K562 (cell line): ENCODE measurements around the gene SHROOM3. TPM values are rescaled to one million over a fixed set of nuclear protein-coding genes. Genes with fewer than 3 reads are reported as not detected.

ENCODE experiments used
- ATAC-seq: fragments of 200-7000 bp; cut with Tn5 transposase; 3 replicates; pipeline ENCODE4 v1.9.1; 2020; ENCODE audit warnings: moderate library complexity
- BruUV-seq: library from RNA; stranded (reverse); fragments of 400-500 nt; replicated peaks from 2 replicates; lab custom pipeline; 2021; lab: Mats Ljungman, UMichigan
- CTCF ChIA-PET: fragments of 300-600 bp; formaldehyde crosslinking; extraction: SDS; loops from one replicate; lab custom pipeline; 2021; ENCODE audit warnings: low intra/inter-chr PET ratio; lab: Yijun Ruan, JAX
- POLR2A ChIA-PET: fragments of 300-600, 350-650 bp; sonication (Branson Sonifier 250); formaldehyde crosslinking; extraction: SDS; loops from one replicate; lab custom pipeline; 2021; ENCODE audit warnings: antibody characterized with exemption, inconsistent platforms; lab: Yijun Ruan, JAX
- DNase-seq, 4 experiments: peaks; one replicate each; pipeline versions ENCODE4 v3.0.0 to v3.0.0-alpha.2; 2011 to 2018; ENCODE audit warnings: low spot score in 3 of 4, mixed read lengths in 3 of 4; ENCODE audit errors: extremely low read depth in 1 of 4
- FAIRE-seq: peaks from 2 replicates; lab custom pipeline; 2011; peaks lifted over from hg19 to GRCh38; lab: Jason Lieb, UNC
- H2AFZ ChIP-seq: 2 replicates; pipeline ENCODE4 v1.6.0; 2011; ENCODE audit warnings: low read depth, low read length, control low read depth, inconsistent platforms
- H3K27ac ChIP-seq: fragments of 200-600 bp; 3 replicates; pipeline ENCODE4 v1.8.0; 2011; ENCODE audit warnings: low read depth, mild to moderate bottlenecking, control low read depth, inconsistent platforms, low read length, moderate library complexity, mixed read lengths; ENCODE audit errors: extremely low read depth
- H3K27me3 ChIP-seq, 2 experiments: fragments of 300-600 bp in 1 of 2; 2 replicates in 1 of 2; 3 replicates in 1 of 2; pipeline versions ENCODE4 v1.6.0 to v1.8.0; 2011; ENCODE audit warnings: inconsistent platforms in 2 of 2, low read length in 2 of 2, mild to moderate bottlenecking in 1 of 2, mixed read lengths in 1 of 2, moderate library complexity in 1 of 2; ENCODE audit not compliant: control insufficient read depth in 2 of 2, insufficient read depth in 2 of 2
- H3K36me3 ChIP-seq: fragments of 300-600 bp; 3 replicates; pipeline ENCODE4 v1.8.0; 2011; ENCODE audit warnings: mild to moderate bottlenecking, low read length, inconsistent platforms; ENCODE audit not compliant: control insufficient read depth, insufficient read depth
- H3K4me1 ChIP-seq, 2 experiments: fragments of 200-600 bp in 1 of 2; replicated peaks in 1 of 2; 2 replicates in 1 of 2; 3 replicates in 1 of 2; pipeline versions ENCODE4 v1.5.1 to v1.8.0; 2011; ENCODE audit warnings: inconsistent platforms in 2 of 2, low read length in 2 of 2, mild to moderate bottlenecking in 1 of 2, mixed read lengths in 1 of 2, moderate library complexity in 1 of 2; ENCODE audit not compliant: control insufficient read depth in 2 of 2, insufficient read depth in 2 of 2
- H3K4me2 ChIP-seq: 2 replicates; pipeline ENCODE4 v1.6.1; 2011; ENCODE audit warnings: low read length, control low read depth, inconsistent platforms, mixed read lengths; ENCODE audit not compliant: insufficient read depth
- H3K4me3 ChIP-seq: fragments of 200-600 bp; sonication (generic), shearing (Covaris generic); 2 replicates; pipeline ENCODE4 v1.5.1; 2016; ENCODE audit warnings: control low read depth, inconsistent platforms
- H3K79me2 ChIP-seq: fragments of 200-600 bp; 3 replicates; pipeline ENCODE4 v1.8.0; 2011; ENCODE audit warnings: low read length, inconsistent platforms; ENCODE audit not compliant: control insufficient read depth, insufficient read depth
- H3K9ac ChIP-seq, 2 experiments: 2 replicates each; pipeline versions ENCODE4 v1.6.0 to v1.6.1; 2011; ENCODE audit warnings: low read depth in 2 of 2, low read length in 2 of 2, control low read depth in 1 of 2, inconsistent platforms in 1 of 2, mild to moderate bottlenecking in 1 of 2, mixed read lengths in 1 of 2; ENCODE audit not compliant: insufficient read depth in 1 of 2
- H3K9me1 ChIP-seq: one replicate; pipeline ENCODE4 v1.6.0; 2011; ENCODE audit warnings: inconsistent platforms, mild to moderate bottlenecking, low read length, moderate library complexity; ENCODE audit not compliant: control insufficient read depth, insufficient read depth
- H3K9me3 ChIP-seq: replicated peaks from 2 replicates; pipeline ENCODE4 v1.5.1; 2011; ENCODE audit warnings: low read depth, low read length, inconsistent platforms; ENCODE audit not compliant: control insufficient read depth, insufficient read depth
- H4K20me1 ChIP-seq: replicated peaks from 2 replicates; pipeline ENCODE4 v1.6.1; 2011; ENCODE audit warnings: low read length, inconsistent platforms, mixed read lengths; ENCODE audit not compliant: control insufficient read depth, insufficient read depth
- ADNP ChIP-seq: fragments of 200-800 bp; sonication (Bioruptor generic); IDR thresholded peaks from 2 replicates; pipeline ENCODE4 v1.6.1; 2016; ENCODE audit warnings: missing genetic modification characterization, missing compliant biosample characterization
- ARID1B ChIP-seq: fragments of 450-650 bp; IDR thresholded peaks from 2 replicates; pipeline ENCODE4 v1.6.1; 2016; ENCODE audit warnings: antibody characterized with exemption, mild to moderate bottlenecking, inconsistent platforms
- FOXK2 ChIP-seq, 2 experiments: fragments of 450-650 bp; IDR thresholded peaks in 1 of 2; conservative IDR thresholded peaks in 1 of 2; 2 replicates each; pipeline ENCODE4 v1.6.1; 2016; ENCODE audit warnings: low read depth in 2 of 2, mild to moderate bottlenecking in 1 of 2
- HDAC1 ChIP-seq, 2 experiments: fragments of 450-650 bp; IDR thresholded peaks; 2 replicates each; pipeline ENCODE4 v1.6.1; 2016 to 2017; ENCODE audit warnings: inconsistent platforms in 1 of 2, mild to moderate bottlenecking in 1 of 2, moderate library complexity in 1 of 2
- HDAC8 ChIP-seq: fragments of 450-650 bp; IDR thresholded peaks from 2 replicates; pipeline ENCODE4 v1.6.1; 2016; ENCODE audit warnings: mild to moderate bottlenecking, missing genetic modification characterization, moderate library complexity, missing compliant biosample characterization
- KDM1A ChIP-seq, 2 experiments: fragments of 450-650 bp; IDR thresholded peaks; 2 replicates each; pipeline ENCODE4 v1.6.1; 2016; ENCODE audit warnings: mild to moderate bottlenecking in 2 of 2
- NCOA6 ChIP-seq: fragments of 450-650 bp; IDR thresholded peaks from 2 replicates; pipeline ENCODE4 v1.6.1; 2017; ENCODE audit warnings: mild to moderate bottlenecking
- PHF20 ChIP-seq: fragments of 450-650 bp; IDR thresholded peaks from 2 replicates; pipeline ENCODE4 v1.6.1; 2018; ENCODE audit not compliant: partially characterized antibody
- POLR2G ChIP-seq: fragments of 200-400 bp; formaldehyde crosslinking; IDR thresholded peaks from 2 replicates; pipeline ENCODE4 v1.6.1; 2017; ENCODE audit warnings: low read depth, mild to moderate bottlenecking, antibody characterized with exemption, low read length, moderate library complexity
- SLC30A9 ChIP-seq: fragments of 250-450 bp; sonication (Bioruptor Pico); IDR thresholded peaks from 2 replicates; pipeline ENCODE4 v1.8.0; 2022; ENCODE audit warnings: mild to moderate bottlenecking, moderate library complexity
- XRCC3 ChIP-seq: fragments of 450-650 bp; IDR thresholded peaks from 2 replicates; pipeline ENCODE4 v1.6.1; 2017; ENCODE audit warnings: mild to moderate bottlenecking, moderate library complexity
- ZBTB7A ChIP-seq: IDR thresholded peaks from 2 replicates; pipeline ENCODE4 v1.6.1; 2011; ENCODE audit warnings: low read depth, mild to moderate bottlenecking, low read length, moderate library complexity, borderline replicate concordance; ENCODE audit not compliant: control insufficient read depth
- ZNF175 ChIP-seq: fragments of 200-800 bp; sonication (Bioruptor generic); IDR thresholded peaks from 2 replicates; pipeline ENCODE4 v1.6.1; 2016; ENCODE audit warnings: low read depth, mild to moderate bottlenecking, missing genetic modification characterization, missing compliant biosample characterization
- ZNF212 ChIP-seq: fragments of 450-650 bp; formaldehyde crosslinking; IDR thresholded peaks from 2 replicates; pipeline ENCODE4 v1.4.0; 2020; ENCODE audit warnings: mild to moderate bottlenecking
- ZSCAN29 ChIP-seq: fragments of 450-650 bp; IDR thresholded peaks from 2 replicates; pipeline ENCODE4 v1.6.1; 2017
- WGBS: fragments of 100-300 bp; shearing (Covaris generic); methylation state at CpG from one replicate; pipeline ENCODE4 v1.1.6; 2016; ENCODE audit warnings: low coverage, mixed read lengths; ENCODE audit not compliant: insufficient coverage; ENCODE audit errors: missing lambda C conversion rate; 5-methylcytosine and 5-hydroxymethylcytosine counted together
- in situ Hi-C: fragments of 300-500 bp; cut with MboI; formaldehyde crosslinking; loops from 4 replicates; pipeline ENCODE4 v1.15.0; 2018; ENCODE audit warnings: inconsistent platforms, mixed read lengths
- intact Hi-C: fragments of 100-400 bp; cut with micrococcal nuclease; formaldehyde crosslinking; loops from 2 replicates; pipeline ENCODE4 v1.14.2; 2022
- polyA plus RNA-seq, 8 experiments: library from polyadenylated mRNA; depleted of rRNA in 4 of 8; stranded (reverse) in 5 of 8; unstranded in 3 of 8; fragments of >200 nt; fragmentation: Nextera tagmentation in 2 of 8; fragmentation: Illumina TruSeq in 1 of 8; extraction: Ambion mirVana in 2 of 8; extraction: Trizol in 1 of 8; gene quantifications; 2 replicates each; pipeline versions ENCODE4 v1.2.1 to v1.2.3, GENCODE V29; 2011 to 2014; ENCODE audit warnings: inconsistent platforms in 1 of 8, missing spikeins in 1 of 8
- total RNA-seq, 7 experiments: library from RNA; depleted of rRNA in 6 of 7; stranded (reverse); fragments of >200 nt in 6 of 7; fragmentation: Illumina TruSeq in 2 of 7; extraction: Trizol in 2 of 7; gene quantifications; 2 replicates each; pipeline versions ENCODE4 v1.2.1 to v1.2.3, GENCODE V29; 2011 to 2021; ENCODE audit warnings: low replicate concordance in 1 of 7

Gene SHROOM3
- total and polyA plus RNA-seq, 9 of the 15 experiments (the other 6 are each of a cell fraction or from before 2014, with no cell fraction given): 0.01 to 0.07 TPM; not detected in 7

GRCh38 chr4:76659103-76659490 lies 224.1 kb downstream of the SHROOM3 start:
- CTCF ChIA-PET: interaction anchor here (0.5 kb wide), 1 partner anchor 387 kb away, joined by 4 read pairs; no protein-coding TSS in a partner anchor
- no peak overlapping the region for H3K4me2 ChIP-seq
- in situ Hi-C loops: no loop called here

GRCh38 chr4:76663824-76664223 lies 228.8 kb downstream of the SHROOM3 start:
- 0% methylated on average over 1 of the region's 1 CpG for WGBS
- H3K36me3 ChIP-seq: no peaks in the 10 kb centered on the region
- H3K27me3 ChIP-seq: peaks cover 3 to 12% of the 10 kb centered on the region in 2 experiments; a peak in 3 of 5 replicates
- H3K9me3 ChIP-seq: no peaks in the 10 kb centered on the region
- H3K4me1 ChIP-seq: no peaks in the 10 kb centered on the region
- H2AFZ ChIP-seq: no peak overlapping the region
- H3K4me3 ChIP-seq: no peak overlapping the region
- no peak overlapping the region for H3K27ac ChIP-seq
- intact Hi-C loops: no loop called here
- DNase-seq (no peak), FAIRE-seq (no peak), ATAC-seq (no peak)
- in situ Hi-C loops: no loop called here
- H3K79me2 ChIP-seq: no peaks in the 10 kb centered on the region
- ChIA-PET CTCF (no interaction called here), POLR2A (no interaction called here)
- no peak overlapping the region for H3K9ac ChIP-seq
- no peaks in the 10 kb centered on the region for H4K20me1 ChIP-seq
- no peak for TF ChIP-seq KDM1A (IDR thresholded peaks at IDR 0.05)
- no peak for TF ChIP-seq ZNF212
- no peak for TF ChIP-seq ADNP
- no peaks in the 10 kb centered on the region for H3K9me1 ChIP-seq
- H3K4me2 ChIP-seq: no peak overlapping the region
- no TSS peak for BruUV-seq

More at GRCh38 chr4:76659103-76659490, 224.1 kb downstream of the SHROOM3 start:
- no peak for ATAC-seq
- Histone ChIP-seq H4K20me1 (no peaks in the 10 kb centered on the region), H2AFZ (no peak overlapping the region), H3K9me3 (no peaks in the 10 kb centered on the region), H3K4me1 (no peaks in the 10 kb centered on the region), H3K4me3 (no peak overlapping the region), H3K9me1 (no peaks in the 10 kb centered on the region), H3K36me3 (no peaks in the 10 kb centered on the region), H3K27me3 (peaks cover 3% of the 10 kb centered on the region in 2 experiments; a peak in 2 of 5 replicates), H3K79me2 (no peaks in the 10 kb centered on the region), H3K9ac (no peak overlapping the region), H3K27ac (no peak overlapping the region)
- POLR2A ChIA-PET: no interaction called here
- no peak for DNase-seq
- intact Hi-C loops: no loop called here
- no peak for TF ChIP-seq ARID1B
- TF ChIP-seq ZBTB7A: no peak
- TF ChIP-seq ZNF175 (CRISPR knock-in tag): no peak
- no peak for TF ChIP-seq SLC30A9 (CRISPR knock-in tag)
- TF ChIP-seq PHF20: no peak
- no peak for TF ChIP-seq ZSCAN29
- TF ChIP-seq XRCC3: no peak
- TF ChIP-seq HDAC8: no peak
- TF ChIP-seq FOXK2 (conservative IDR thresholded peaks at IDR 0.05 in 1 of 2, IDR thresholded peaks at IDR 0.05 in 1 of 2; ENCODE audit: low read depth in 2 of 2): no peak
- no peak for TF ChIP-seq NCOA6
- TF ChIP-seq POLR2G: no peak
- TF ChIP-seq HDAC1 (IDR thresholded peaks at IDR 0.05): no peak
- BruUV-seq: no TSS peak
- WGBS: 0% methylated on average over 1 of the region's 1 CpG
- FAIRE-seq: no peak
